AG09319 (cell line): ENCODE measurements around the gene A3GALT2.

Source experiments
- DNase-seq: peaks from one replicate; pipeline ENCODE4 v3.0.0-alpha.2; 2010; ENCODE audit warnings: low read depth; ENCODE audit errors: extremely low read depth
- TF ChIP-seq, protein P1 (sequence below): IDR thresholded peaks from 2 replicates; pipeline ENCODE4 v1.5.1; 2011; ENCODE audit warnings: low read depth, mild to moderate bottlenecking, inconsistent platforms, low read length, moderate library complexity

Gene A3GALT2

DNA sequence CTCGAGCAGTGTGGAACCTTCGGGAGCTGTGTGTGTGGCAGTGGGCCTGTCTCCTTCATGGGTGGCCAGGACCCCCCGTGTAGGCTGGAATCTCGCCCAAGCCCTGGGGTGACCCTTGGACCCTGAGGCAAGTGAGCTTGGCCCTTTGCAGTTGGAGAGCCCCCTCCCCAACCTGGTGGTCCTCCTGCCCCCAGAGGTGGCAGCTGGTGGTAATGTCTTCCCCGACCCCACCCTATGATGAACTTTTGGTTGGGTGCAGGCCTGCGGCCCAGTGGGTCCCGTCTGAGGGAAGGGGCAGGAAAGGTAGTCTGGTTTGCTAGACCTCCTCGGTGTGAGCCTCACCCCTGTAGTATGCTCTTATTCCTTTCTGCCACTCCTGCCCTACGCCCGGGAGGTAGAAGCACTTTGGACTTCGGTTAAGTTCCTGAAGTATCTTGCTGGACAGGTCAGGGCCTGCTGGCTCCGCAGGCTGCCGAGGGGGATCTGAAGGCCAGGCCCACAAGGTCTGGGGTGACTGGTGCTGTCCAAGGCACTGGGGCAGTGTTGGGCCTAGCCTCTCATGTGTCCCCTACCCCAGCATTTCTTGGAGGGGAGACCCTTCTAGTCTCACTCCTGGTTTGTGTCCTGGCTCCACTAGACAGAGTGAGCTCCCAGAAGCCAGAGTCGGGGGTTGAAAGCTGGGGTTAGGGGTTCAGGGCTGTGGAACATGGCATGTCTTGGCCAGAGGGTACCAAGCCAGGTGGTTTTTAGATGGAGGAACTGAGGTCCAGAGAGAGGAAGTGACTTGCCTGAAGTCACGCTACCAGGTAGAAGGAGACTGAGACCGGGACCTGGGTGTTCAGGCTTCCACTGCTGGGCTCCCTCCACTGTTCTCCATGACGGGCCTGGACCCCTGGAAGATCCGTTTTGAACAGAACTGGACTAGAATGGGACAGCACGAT lies 62.9 kb downstream of the A3GALT2 start:
- TF ChIP-seq, protein P1, sequence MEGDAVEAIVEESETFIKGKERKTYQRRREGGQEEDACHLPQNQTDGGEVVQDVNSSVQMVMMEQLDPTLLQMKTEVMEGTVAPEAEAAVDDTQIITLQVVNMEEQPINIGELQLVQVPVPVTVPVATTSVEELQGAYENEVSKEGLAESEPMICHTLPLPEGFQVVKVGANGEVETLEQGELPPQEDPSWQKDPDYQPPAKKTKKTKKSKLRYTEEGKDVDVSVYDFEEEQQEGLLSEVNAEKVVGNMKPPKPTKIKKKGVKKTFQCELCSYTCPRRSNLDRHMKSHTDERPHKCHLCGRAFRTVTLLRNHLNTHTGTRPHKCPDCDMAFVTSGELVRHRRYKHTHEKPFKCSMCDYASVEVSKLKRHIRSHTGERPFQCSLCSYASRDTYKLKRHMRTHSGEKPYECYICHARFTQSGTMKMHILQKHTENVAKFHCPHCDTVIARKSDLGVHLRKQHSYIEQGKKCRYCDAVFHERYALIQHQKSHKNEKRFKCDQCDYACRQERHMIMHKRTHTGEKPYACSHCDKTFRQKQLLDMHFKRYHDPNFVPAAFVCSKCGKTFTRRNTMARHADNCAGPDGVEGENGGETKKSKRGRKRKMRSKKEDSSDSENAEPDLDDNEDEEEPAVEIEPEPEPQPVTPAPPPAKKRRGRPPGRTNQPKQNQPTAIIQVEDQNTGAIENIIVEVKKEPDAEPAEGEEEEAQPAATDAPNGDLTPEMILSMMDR: no peak
- DNase-seq: no peak

DNA sequence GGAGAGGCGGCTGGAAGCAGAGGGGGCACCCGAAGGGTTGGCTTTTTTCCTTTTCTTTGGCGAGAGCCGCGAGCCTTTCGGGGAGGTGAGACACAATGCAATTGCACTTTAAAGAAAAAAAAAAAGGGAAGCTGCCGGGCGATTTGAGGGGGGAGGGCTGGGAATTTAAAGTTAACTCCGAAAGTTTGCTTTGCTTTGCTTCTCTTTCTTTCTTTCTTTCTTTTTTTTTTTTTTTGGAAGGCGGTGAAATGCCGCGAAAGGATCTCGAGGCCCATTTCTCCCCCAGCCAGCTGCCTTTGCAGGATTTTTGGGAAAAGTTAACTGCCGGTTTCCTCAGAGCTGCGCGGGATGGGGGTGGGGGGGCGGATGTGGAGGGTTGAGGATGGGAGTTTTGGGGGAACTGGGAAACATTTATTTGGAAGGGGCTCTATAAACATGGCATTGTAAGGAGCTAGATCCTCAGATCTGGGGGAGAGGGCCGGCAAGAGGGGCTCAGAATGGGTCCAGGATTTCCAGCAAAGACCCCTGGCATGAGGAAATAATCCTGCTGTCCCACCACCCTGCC lies 63.6 kb downstream of the A3GALT2 start:
- DNase-seq: no peak
- TF ChIP-seq, protein P1: no peak
